Hematopoietic multipotent progenitor cell treated with erythropoietin and hydrocortisone succinate and interleukin-3 and kit ligand, for 17 days (in vitro differentiated cells): ENCODE data around the gene SPIB.
A peak's percentile ranks its signal among the peaks of the same experiment; 100 is the strongest.
"Not testable (repeated sequence)": the region's sequence is repeated elsewhere in the genome, so short reads cannot be mapped to it uniquely, and the experiment has no call there.

Source experiments
- DNase-seq: peaks from one replicate; pipeline ENCODE4 v3.0.0-alpha.2; 2015; ENCODE audit warnings: low spot score

Gene SPIB

GRCh38 chr19:50418176-50419021, at the start of gene SPIB:
TSS of gene SPIB (plus strand) at chr19:50418938. CDS start at chr19:50418963, 25 bp downstream.
- no peak for DNase-seq

DNA sequence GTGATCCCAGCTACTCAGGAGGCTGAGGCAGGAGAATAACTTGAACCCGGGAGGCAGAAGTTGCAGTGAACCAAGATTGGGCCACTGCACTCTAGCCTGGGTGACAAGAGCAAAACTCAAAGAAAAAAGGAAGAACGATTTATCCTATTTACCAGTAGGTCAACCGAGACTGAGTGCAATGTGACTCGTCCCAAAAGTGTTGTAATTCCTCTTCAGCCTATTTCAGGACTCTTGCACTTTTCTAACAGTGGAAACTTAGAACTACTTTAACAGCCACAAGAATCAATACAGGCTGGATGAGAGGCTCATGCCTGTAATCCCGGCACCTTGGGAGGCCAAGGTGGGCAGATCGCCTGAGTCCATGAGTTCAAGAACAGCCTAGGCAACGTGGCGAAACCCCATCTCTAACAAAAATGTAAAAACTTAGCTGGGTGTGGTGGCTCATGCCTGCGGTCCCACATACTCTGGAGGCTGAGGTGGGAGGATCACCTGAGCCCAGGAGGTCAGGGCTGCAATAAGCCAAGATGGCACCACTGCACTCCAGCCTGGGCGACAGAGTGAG, 46.7 kb upstream of the SPIB start:
- DNase-seq = no peak

DNA sequence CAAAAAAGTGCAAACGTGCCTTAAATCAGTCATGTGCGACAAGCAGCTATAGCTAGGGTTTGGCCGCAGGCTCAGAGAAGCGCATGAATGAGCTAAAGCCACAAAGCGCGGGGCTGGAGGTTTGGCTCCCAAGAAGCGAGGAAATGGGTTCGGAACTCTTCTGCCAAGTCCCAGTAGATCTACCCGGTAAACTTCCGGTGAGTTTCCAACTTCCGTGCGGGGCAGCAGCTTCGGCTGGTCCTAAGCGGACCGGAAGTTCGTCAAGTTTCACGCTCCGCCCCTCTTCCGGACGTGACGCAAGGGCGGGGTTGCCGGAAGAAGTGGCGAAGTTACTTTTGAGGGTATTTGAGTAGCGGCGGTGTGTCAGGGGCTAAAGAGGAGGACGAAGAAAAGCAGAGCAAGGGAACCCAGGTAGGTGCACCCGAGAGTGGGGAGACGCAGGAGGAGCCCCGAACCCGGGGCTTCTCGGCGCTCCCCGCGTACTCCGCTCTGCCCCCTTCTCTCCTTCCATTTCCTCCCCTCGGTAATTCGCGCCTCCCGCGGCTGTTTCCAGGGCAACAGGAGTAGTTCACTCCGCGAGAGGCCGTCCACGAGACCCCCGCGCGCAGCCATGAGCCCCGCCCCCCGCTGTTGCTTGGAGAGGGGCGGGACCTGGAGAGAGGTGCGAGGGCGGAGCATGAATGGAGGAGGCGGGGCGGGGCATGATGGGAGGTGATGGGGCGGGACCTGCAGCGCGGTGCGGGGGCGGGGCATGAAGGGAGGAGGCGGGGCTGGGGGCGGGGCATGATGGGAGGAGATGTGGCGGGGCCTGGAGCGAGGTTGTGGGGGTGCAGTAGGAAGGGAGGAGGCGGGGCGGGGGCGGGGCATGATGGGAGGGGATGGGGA, 42.3 kb upstream of the SPIB start, which contains the start of gene NR1H2:
Gene NR1H2, plus strand, starts transcription at position 292 of the 885 bp plus-strand sequence. CDS start 1,149 bp downstream, outside the sequence.
- peak; percentile 99 for DNase-seq

DNA sequence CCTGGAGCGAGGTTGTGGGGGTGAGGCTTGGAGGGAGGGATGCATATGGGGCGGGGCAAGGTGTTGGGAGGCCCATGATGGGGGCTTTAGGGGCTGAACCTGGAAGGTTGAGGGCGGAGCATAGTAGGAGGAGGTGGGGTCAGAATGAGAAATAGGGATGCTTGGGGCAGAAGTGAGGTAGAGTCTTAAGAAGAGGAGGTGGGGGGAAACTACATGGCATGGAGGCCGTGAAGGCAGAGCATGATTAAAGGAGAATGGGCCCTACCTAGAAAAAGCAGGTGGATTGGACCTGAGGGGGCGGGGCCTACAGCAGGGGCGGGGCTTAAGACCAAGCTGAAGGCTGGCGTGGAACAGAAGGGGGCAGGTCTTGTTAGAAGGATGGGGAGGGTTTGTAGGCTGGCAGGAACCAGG, 41.7 kb upstream of the SPIB start:
- peak; percentile 86 for DNase-seq

DNA sequence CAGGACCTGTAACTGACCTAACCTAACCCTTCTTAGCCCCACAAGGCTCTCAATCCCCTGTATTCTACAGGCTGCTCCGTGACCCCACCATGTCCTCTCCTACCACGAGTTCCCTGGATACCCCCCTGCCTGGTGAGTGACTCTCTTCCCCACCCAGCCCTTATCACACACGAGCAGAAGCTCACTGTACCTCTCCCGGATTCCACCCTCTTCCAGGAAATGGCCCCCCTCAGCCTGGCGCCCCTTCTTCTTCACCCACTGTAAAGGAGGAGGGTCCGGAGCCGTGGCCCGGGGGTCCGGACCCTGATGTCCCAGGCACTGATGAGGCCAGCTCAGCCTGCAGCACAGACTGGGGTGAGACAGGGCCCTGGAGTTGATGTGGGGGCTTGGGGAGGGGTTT, 41.2 kb upstream of the SPIB start:
- DNase-seq = no peak

- DNase-seq = no peak
Observed at GRCh38 chr19:50378169-50378862, 40.4 kb upstream of the SPIB start.

- DNase-seq = no peak
Observed at GRCh38 chr19:50378863-50379236, 39.9 kb upstream of the SPIB start.

- no peak for DNase-seq
Observed at GRCh38 chr19:50379602-50380001, 39.1 kb upstream of the SPIB start.

DNA sequence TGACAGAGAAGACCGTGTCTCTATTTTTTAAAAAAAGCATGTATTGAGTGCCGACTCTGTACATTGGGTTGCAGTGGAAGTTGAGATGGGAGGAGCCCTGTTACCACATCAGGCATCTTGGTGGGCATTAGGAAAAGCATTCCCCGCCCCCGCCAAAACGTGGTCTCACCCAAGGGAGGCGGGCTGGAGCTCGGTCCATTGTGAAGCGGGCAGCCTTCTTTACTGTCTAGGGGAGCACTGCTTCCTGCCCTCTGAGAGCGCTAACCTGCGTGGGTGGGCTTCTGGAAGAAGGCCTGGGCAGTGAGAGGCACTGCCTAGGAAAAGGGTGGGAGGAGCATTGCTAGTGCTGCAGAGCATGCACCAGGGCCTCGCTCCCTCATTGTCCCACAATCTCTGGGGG, 38.6 kb upstream of the SPIB start:
- DNase-seq = no peak

- DNase-seq = no peak
Observed at GRCh38 chr19:50380751-50381151, 38.0 kb upstream of the SPIB start.

- no peak for DNase-seq
Observed at GRCh38 chr19:50381881-50382729, 36.6 kb upstream of the SPIB start.

DNA sequence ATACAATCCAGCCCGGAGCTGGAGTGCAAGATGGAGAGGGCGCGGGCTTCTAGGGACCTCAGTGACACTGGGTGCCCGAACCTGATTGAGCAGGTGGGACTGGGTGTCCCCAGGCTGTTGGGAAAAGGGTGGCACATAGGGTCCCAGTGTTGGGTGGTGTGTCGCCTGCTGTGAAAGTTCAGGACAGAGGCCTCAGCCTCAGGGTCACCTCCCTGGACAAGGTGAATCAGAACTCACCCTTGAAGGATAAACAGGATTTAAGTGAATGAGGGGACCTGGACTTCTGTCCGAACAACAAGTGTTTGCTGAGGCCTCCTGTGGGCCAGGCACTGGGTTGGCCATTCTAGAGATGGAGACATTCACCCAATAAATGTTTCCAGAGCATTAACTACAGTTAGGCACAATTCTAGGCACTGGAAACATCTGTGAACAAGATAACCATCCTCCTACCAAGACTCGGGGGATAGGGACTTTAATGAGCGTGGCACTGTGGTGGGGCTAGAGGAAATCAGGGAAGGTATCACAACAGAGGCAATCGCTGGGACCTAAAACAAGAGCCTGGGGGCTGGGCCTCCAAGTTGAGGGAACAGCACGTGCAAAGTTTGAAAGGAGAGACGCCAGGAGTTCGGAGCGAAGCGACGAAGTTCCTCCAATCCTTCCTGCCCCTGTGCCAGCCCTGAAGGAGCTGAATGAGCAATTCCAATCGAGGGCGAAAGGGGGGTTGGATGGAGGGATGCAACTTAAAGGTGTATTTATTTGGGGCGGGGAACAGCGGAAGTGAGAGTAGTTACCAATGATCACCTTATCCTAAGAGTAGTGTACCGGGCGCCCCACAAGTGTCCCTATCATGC, 35.5 kb upstream of the SPIB start:
- no peak for DNase-seq

GRCh38 chr19:50383852-50384684, 34.7 kb upstream of the SPIB start, which contains the start of gene POLD1:
TSS of gene POLD1 (plus strand) at chr19:50384347. CDS start at chr19:50398852, 14,505 bp downstream.
- peak; percentile 99 for DNase-seq

- DNase-seq = no peak
Observed at GRCh38 chr19:50384685-50385535, 33.8 kb upstream of the SPIB start.

GRCh38 chr19:50387176-50387867, 31.4 kb upstream of the SPIB start:
- DNase-seq = no peak

DNA sequence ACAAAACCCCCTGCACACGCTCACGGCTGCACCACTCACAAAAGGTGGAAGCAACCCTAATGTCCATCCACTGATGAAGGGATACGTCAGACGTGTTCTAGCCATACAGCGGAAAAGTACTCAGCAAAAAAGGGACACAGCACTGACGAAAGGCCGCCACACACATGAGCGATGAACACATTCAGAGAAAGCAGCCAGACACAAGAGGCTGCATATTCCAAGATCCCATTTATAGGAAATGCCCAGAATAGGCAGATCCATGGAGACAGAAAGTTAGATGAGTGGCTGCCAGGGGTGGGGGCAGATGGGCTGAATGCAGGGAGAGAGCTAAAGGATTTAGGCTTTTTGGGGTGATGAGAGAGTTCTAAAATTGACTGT, 30.9 kb upstream of the SPIB start:
- no peak for DNase-seq

DNA sequence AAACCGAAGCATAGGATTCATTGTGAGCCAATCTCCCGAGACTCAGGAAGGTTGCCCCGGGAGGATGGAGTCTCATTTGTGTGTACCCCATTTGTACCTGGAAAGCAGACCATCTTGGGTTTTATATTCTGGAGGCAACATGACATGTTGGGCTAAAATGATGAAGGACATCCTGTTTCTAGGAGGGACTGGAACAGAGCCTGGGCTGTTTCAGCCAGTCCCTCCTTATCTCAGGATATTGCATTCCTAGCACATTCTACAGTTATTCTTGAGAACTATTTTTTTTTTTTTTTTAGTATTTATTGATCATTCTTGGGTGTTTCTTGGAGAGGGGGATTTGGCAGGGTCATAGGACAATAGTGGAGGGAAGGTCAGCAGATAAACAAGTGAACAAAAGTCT, 28.4 kb upstream of the SPIB start:
- DNase-seq = not testable (repeated sequence)
